Upper lobe of left lung (tissue), 4 donors: ENCODE results near the gene DNLZ.

Source experiments
- POLR2A ChIP-seq, 4 donors: fragments of 450-650 bp; IDR thresholded peaks; one replicate each; pipeline ENCODE4 v1.5.1; 2016 to 2017; ENCODE audit warnings: antibody characterized with exemption in 4 of 4, mild to moderate bottlenecking in 2 of 4
- TF ChIP-seq, protein P1 (sequence below), 6 experiments: fragments of 450-650 bp in 4 of 6; fragments of 200-600 bp in 2 of 6; sonication (generic) in 2 of 6; IDR thresholded peaks; one replicate each; pipeline ENCODE4 v1.5.1; 2016 to 2019; ENCODE audit warnings: antibody characterized with exemption in 6 of 6

DNA sequence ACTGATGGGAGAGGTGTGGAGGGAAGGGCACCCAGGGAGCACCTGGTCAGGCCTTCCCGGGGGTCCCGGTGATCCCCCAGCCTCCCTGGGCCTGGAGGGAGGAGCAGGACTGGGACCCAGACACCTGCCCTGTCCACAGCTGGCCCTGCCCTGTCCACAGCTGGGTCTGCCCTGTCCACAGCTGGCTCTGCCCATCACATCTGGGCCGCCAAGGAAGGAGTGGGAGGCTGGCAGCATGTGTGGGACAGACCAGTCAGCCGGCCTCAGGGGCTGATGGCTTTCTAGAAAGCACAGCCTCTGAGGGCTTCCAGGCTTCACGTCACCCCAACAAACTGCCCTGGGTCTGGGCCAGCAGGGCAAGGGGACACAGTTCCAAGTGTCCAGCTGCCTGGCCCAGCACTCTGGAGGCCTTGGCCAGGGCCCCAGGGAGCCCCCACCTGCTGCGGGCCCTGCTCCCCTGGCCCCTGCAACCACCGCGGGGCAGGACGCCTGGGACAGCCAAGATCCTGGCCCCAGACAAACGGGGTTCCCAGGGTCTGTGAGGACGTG is 12.2 kb downstream of the DNLZ start:
- no peak for TF ChIP-seq POLR2A (IDR thresholded peaks at IDR 0.05)
- TF ChIP-seq, protein P1, sequence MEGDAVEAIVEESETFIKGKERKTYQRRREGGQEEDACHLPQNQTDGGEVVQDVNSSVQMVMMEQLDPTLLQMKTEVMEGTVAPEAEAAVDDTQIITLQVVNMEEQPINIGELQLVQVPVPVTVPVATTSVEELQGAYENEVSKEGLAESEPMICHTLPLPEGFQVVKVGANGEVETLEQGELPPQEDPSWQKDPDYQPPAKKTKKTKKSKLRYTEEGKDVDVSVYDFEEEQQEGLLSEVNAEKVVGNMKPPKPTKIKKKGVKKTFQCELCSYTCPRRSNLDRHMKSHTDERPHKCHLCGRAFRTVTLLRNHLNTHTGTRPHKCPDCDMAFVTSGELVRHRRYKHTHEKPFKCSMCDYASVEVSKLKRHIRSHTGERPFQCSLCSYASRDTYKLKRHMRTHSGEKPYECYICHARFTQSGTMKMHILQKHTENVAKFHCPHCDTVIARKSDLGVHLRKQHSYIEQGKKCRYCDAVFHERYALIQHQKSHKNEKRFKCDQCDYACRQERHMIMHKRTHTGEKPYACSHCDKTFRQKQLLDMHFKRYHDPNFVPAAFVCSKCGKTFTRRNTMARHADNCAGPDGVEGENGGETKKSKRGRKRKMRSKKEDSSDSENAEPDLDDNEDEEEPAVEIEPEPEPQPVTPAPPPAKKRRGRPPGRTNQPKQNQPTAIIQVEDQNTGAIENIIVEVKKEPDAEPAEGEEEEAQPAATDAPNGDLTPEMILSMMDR (IDR thresholded peaks at IDR 0.05): no peak
